H9 (cell line): ENCODE results near the gene BTN1A1. TPM values are rescaled to one million over a fixed set of nuclear protein-coding genes. Genes with fewer than 3 reads are reported as not detected.

Experiments
- DNase-seq: peaks from one replicate; pipeline ENCODE4 v3.0.0-alpha.2; 2017
- H2AFZ ChIP-seq: one replicate; pipeline ENCODE4 v1.6.1; 2013; ENCODE audit warnings: mild to moderate bottlenecking, low read length, control low read depth, moderate library complexity
- H2AK5ac ChIP-seq: 2 replicates; pipeline ENCODE4 v1.6.1; 2013; ENCODE audit warnings: low read length, control low read depth, mixed read lengths; ENCODE audit not compliant: insufficient read length
- H2BK120ac ChIP-seq: one replicate; pipeline ENCODE4 v1.6.1; 2013; ENCODE audit warnings: low read depth, mild to moderate bottlenecking, low read length, control low read depth, inconsistent platforms; ENCODE audit not compliant: poor library complexity, severe bottlenecking
- H2BK12ac ChIP-seq: 2 replicates; pipeline ENCODE4 v1.6.1; 2013; ENCODE audit warnings: low read length, control low read depth, mixed read lengths, low read depth; ENCODE audit not compliant: insufficient read length
- H2BK15ac ChIP-seq: 2 replicates; pipeline ENCODE4 v1.6.1; 2013; ENCODE audit warnings: low read depth, low read length, control low read depth
- H2BK20ac ChIP-seq: one replicate; pipeline ENCODE4 v1.6.1; 2013; ENCODE audit warnings: low read depth, mild to moderate bottlenecking, low read length, control low read depth, inconsistent platforms; ENCODE audit not compliant: poor library complexity, severe bottlenecking
- H2BK5ac ChIP-seq: 2 replicates; pipeline ENCODE4 v1.6.1; 2013; ENCODE audit warnings: low read length, control low read depth, mixed read lengths; ENCODE audit not compliant: insufficient read length
- H3K14ac ChIP-seq: 2 replicates; pipeline ENCODE4 v1.6.1; 2013; ENCODE audit warnings: low read length, control low read depth; ENCODE audit not compliant: insufficient read depth
- H3K18ac ChIP-seq: 2 replicates; pipeline ENCODE4 v1.6.1; 2013; ENCODE audit warnings: low read depth, mild to moderate bottlenecking, mixed read lengths, low read length, control low read depth; ENCODE audit not compliant: insufficient read length
- H3K23ac ChIP-seq: 2 replicates; pipeline ENCODE4 v1.6.1; 2013; ENCODE audit warnings: low read length, control low read depth, mixed read lengths, low read depth; ENCODE audit not compliant: insufficient read length
- H3K23me2 ChIP-seq: 2 replicates; pipeline ENCODE4 v1.6.1; 2013; ENCODE audit warnings: low read depth, mild to moderate bottlenecking, mixed read lengths, low read length, control low read depth; ENCODE audit not compliant: insufficient read length, poor library complexity, severe bottlenecking
- H3K27ac ChIP-seq: 2 replicates; pipeline ENCODE4 v1.5.1; 2013; ENCODE audit warnings: low read length, control low read depth, mixed read lengths, low read depth; ENCODE audit not compliant: insufficient read length
- H3K27me3 ChIP-seq: 2 replicates; pipeline ENCODE4 v1.6.1; 2013; ENCODE audit warnings: low read length, control low read depth, inconsistent platforms; ENCODE audit not compliant: insufficient read depth
- H3K4ac ChIP-seq: 2 replicates; pipeline ENCODE4 v1.6.1; 2013; ENCODE audit warnings: low read depth, mild to moderate bottlenecking, control low read depth, inconsistent platforms, low read length, moderate library complexity
- H3K4me1 ChIP-seq: 2 replicates; pipeline ENCODE4 v1.6.1; 2013; ENCODE audit warnings: low read length, control low read depth, inconsistent platforms; ENCODE audit not compliant: insufficient read depth
- H3K4me2 ChIP-seq: 2 replicates; pipeline ENCODE4 v1.6.1; 2013; ENCODE audit warnings: low read length, control low read depth, mixed read lengths; ENCODE audit not compliant: insufficient read length, insufficient read depth
- H3K56ac ChIP-seq: 2 replicates; pipeline ENCODE4 v1.6.1; 2013; ENCODE audit warnings: low read depth, mild to moderate bottlenecking, mixed read lengths, low read length, control low read depth; ENCODE audit not compliant: insufficient read length
- H3K79me1 ChIP-seq: 2 replicates; pipeline ENCODE4 v1.6.1; 2013; ENCODE audit warnings: low read depth, mild to moderate bottlenecking, moderate library complexity, low read length, control low read depth, inconsistent platforms; ENCODE audit not compliant: insufficient read depth, poor library complexity, severe bottlenecking
- H3K79me2 ChIP-seq: 2 replicates; pipeline ENCODE4 v1.6.1; 2013; ENCODE audit warnings: low read length, control low read depth, inconsistent platforms; ENCODE audit not compliant: insufficient read depth
- H3K9ac ChIP-seq: 2 replicates; pipeline ENCODE4 v1.6.1; 2013; ENCODE audit warnings: low read length, control low read depth, mixed read lengths; ENCODE audit not compliant: insufficient read length; ENCODE audit errors: extremely low read depth
- H3K9me3 ChIP-seq: one replicate; pipeline ENCODE4 v1.6.1; 2013; ENCODE audit warnings: low read depth, low read length, inconsistent platforms; ENCODE audit not compliant: control insufficient read depth
- H3T11ph ChIP-seq: one replicate; pipeline ENCODE4 v1.6.1; 2013; ENCODE audit warnings: mild to moderate bottlenecking, low read length, control low read depth, inconsistent platforms
- H4K20me1 ChIP-seq: one replicate; pipeline ENCODE4 v1.6.1; 2013; ENCODE audit not compliant: control insufficient read depth, insufficient read length, insufficient read depth
- H4K5ac ChIP-seq: 2 replicates; pipeline ENCODE4 v1.6.1; 2013; ENCODE audit warnings: low read depth, mild to moderate bottlenecking, mixed read lengths, low read length, control low read depth; ENCODE audit not compliant: insufficient read length
- H4K8ac ChIP-seq: replicated peaks from 2 replicates; pipeline ENCODE4 v1.6.1; 2013; ENCODE audit warnings: low read length, control low read depth, mixed read lengths, low read depth; ENCODE audit not compliant: insufficient read length
- H4K91ac ChIP-seq: 2 replicates; pipeline ENCODE4 v1.6.1; 2013; ENCODE audit warnings: low read depth, mild to moderate bottlenecking, moderate library complexity, mixed read lengths, low read length, control low read depth; ENCODE audit not compliant: insufficient read length
- H3K27ac Mint-ChIP-seq, 3 experiments: 2 replicates in 2 of 3; 3 replicates in 1 of 3; pipeline ENCODE4 v1.8.0; 2020 to 2021; ENCODE audit warnings: mixed read lengths in 3 of 3, mild to moderate bottlenecking in 1 of 3, moderate library complexity in 1 of 3
- H3K27me3 Mint-ChIP-seq: 2 replicates; pipeline ENCODE4 v1.8.0; 2021; ENCODE audit warnings: low read depth, mild to moderate bottlenecking, moderate library complexity, mixed read lengths
- H3K36me3 Mint-ChIP-seq, 3 experiments: 2 replicates in 2 of 3; 3 replicates in 1 of 3; pipeline ENCODE4 v1.8.0; 2020 to 2021; ENCODE audit warnings: low read depth in 3 of 3, mixed read lengths in 3 of 3; ENCODE audit not compliant: insufficient read depth in 1 of 3
- H3K4me1 Mint-ChIP-seq, 2 experiments: 2 replicates each; pipeline ENCODE4 v1.8.0; 2020; ENCODE audit warnings: mixed read lengths in 2 of 2
- H3K4me3 Mint-ChIP-seq, 2 experiments: 2 replicates in 1 of 2; 3 replicates in 1 of 2; pipeline ENCODE4 v1.8.0; 2020 to 2021; ENCODE audit warnings: mild to moderate bottlenecking in 2 of 2, mixed read lengths in 2 of 2, moderate library complexity in 1 of 2
- H3K9me3 Mint-ChIP-seq, 2 experiments: 2 replicates in 1 of 2; 3 replicates in 1 of 2; pipeline ENCODE4 v1.8.0; 2020; ENCODE audit warnings: mild to moderate bottlenecking in 2 of 2, mixed read lengths in 2 of 2, moderate library complexity in 1 of 2
- WGBS: extraction: QIAGEN DNeasy Blood & Tissue Kit; methylation state at CpG from one replicate; pipeline ENCODE4 v1.1.7; 2013; ENCODE audit warnings: missing lambda C conversion rate, low lambda C conversion rate, mixed read lengths; ENCODE audit not compliant: insufficient read length; ENCODE audit errors: extremely low coverage; 5-methylcytosine and 5-hydroxymethylcytosine counted together
- total RNA-seq: library from RNA; stranded (reverse); gene quantifications from 2 replicates; pipeline ENCODE4 v1.2.1, GENCODE V29; 2021
- TF ChIP-seq, protein P1 (sequence below): fragments of 200-600 bp; sonication (generic); conservative IDR thresholded peaks from 3 replicates; pipeline ENCODE4 v1.8.0; 2021; ENCODE audit warnings: antibody characterized with exemption, mild to moderate bottlenecking

BTN1A1 gene
- total RNA-seq, 1 experiment from 2014 or later = 0.15 TPM

DNA sequence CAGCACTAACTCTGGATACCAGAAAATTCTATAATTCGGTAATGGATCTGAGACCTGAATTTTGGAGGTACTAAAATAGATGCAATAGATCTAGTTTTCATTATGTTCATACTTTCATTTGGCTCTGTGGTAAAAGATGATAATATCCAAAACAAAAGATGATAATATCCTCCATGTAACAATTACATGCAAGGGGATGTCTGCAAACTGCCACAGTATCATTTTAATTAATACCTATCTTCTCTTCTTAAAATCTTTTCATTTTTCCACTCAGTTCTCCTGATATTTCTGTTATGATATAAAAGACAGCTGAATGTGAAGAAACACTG lies 26.7 kb upstream of the BTN1A1 start:
- H3K4me3 Mint-ChIP-seq = peak overlapping the region; percentile 44 to 58; a peak in 3 of 5 replicates
- no peak overlapping the region for H3K56ac ChIP-seq
- no peaks in the 10 kb centered on the region for H4K20me1 ChIP-seq
- no peak overlapping the region for H3K23ac ChIP-seq
- H3K23me2 ChIP-seq = no peaks in the 10 kb centered on the region
- H2BK120ac ChIP-seq = no peak overlapping the region
- no peaks in the 10 kb centered on the region for H3K27me3 ChIP-seq
- H3K27ac Mint-ChIP-seq = no peak overlapping the region
- H3K27ac ChIP-seq = no peak overlapping the region
- no peak overlapping the region for H2BK12ac ChIP-seq
- H3K14ac ChIP-seq = no peak overlapping the region
- no peak overlapping the region for H2AK5ac ChIP-seq
- no peak overlapping the region for H4K5ac ChIP-seq
- H3K79me1 ChIP-seq = no peaks in the 10 kb centered on the region
- no peak overlapping the region for H2BK20ac ChIP-seq
- no peak overlapping the region for H3K18ac ChIP-seq
- no peaks in the 10 kb centered on the region; the same call in 1 of the 2 replicates for H3K27me3 Mint-ChIP-seq
- no peak overlapping the region for H2BK15ac ChIP-seq
- H3K79me2 ChIP-seq = no peaks in the 10 kb centered on the region
- peaks cover 0 to 3% of the 10 kb centered on the region in 2 experiments; a peak in 3 of 5 replicates for H3K9me3 Mint-ChIP-seq
- no peak overlapping the region for H3T11ph ChIP-seq
- TF ChIP-seq, protein P1, sequence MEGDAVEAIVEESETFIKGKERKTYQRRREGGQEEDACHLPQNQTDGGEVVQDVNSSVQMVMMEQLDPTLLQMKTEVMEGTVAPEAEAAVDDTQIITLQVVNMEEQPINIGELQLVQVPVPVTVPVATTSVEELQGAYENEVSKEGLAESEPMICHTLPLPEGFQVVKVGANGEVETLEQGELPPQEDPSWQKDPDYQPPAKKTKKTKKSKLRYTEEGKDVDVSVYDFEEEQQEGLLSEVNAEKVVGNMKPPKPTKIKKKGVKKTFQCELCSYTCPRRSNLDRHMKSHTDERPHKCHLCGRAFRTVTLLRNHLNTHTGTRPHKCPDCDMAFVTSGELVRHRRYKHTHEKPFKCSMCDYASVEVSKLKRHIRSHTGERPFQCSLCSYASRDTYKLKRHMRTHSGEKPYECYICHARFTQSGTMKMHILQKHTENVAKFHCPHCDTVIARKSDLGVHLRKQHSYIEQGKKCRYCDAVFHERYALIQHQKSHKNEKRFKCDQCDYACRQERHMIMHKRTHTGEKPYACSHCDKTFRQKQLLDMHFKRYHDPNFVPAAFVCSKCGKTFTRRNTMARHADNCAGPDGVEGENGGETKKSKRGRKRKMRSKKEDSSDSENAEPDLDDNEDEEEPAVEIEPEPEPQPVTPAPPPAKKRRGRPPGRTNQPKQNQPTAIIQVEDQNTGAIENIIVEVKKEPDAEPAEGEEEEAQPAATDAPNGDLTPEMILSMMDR = no peak
- peaks cover 8 to 33% (median 22%) of the 10 kb centered on the region in 3 experiments for H3K36me3 Mint-ChIP-seq
- H2AFZ ChIP-seq = no peak overlapping the region
- no CpG with 5 or more reads among the region's 1 CpG for WGBS
- H2BK5ac ChIP-seq = no peak overlapping the region
- H3K4me1 Mint-ChIP-seq = peaks cover 30 to 32% of the 10 kb centered on the region in 2 experiments
- peak overlapping the region; percentile 42 for H3K4me2 ChIP-seq
- no peak for DNase-seq
- no peak overlapping the region for H3K4ac ChIP-seq
- H4K8ac ChIP-seq = no peak overlapping the region
- H4K91ac ChIP-seq = no peak overlapping the region
- H3K4me1 ChIP-seq = peaks cover 4% of the 10 kb centered on the region; the same call in 1 of the 2 replicates
- H3K9me3 ChIP-seq = peaks cover 7% of the 10 kb centered on the region
- no peak overlapping the region for H3K9ac ChIP-seq
